Cerebellar nuclear complex (tissue), 1 donor: Measurements from ENCODE around the gene AQP6.
A peak's percentile ranks its signal among the peaks of the same experiment; 100 is the strongest.

Experiments
- DNase-seq, 2 experiments: peaks; one replicate each; lab custom pipeline; 2025; lab: John Stamatoyannopoulos, UW

The AQP6 gene

GRCh38 chr12:50003595-50003994 is 30.8 kb downstream of the AQP6 start:
- DNase-seq, result no peak

DNA sequence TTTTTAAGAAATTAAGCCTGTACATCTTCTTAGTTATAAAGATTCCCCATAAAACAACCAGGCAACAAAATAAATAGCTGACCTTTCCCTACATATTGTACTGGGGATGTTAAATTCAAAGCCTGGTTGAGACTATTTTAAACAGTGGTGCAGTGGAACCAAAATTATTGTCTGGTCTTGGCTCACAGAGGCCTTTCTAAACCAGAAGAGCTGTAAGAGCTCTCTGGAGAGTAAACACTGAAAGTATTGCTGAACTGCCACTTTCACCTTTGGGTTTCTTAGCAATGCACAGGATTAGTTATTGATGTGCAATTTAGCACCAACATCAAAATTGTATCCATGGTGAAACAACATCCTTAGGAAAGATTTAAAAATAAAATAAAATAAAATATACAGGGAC is 31.9 kb downstream of the AQP6 start:
- DNase-seq, result no peak

DNA sequence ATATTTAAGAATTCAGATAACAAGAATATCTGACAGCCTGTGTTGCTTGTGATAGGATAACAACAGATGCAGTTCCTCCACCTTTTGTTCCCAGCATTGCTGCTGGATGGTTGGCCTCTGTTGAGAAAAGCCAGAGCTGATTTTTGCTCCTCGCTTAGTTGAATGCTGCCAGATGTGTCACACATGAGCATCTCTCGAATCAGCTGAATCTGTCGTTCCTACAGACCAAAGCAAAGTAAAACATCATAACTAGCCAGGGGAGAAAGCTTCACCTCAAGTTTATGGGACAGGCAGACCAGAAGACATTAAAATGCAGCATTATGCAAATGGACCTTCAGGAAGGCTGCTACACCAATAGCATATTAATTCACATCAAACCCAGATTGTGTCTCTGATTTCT is 32.4 kb downstream of the AQP6 start:
- DNase-seq, result no peak

DNA sequence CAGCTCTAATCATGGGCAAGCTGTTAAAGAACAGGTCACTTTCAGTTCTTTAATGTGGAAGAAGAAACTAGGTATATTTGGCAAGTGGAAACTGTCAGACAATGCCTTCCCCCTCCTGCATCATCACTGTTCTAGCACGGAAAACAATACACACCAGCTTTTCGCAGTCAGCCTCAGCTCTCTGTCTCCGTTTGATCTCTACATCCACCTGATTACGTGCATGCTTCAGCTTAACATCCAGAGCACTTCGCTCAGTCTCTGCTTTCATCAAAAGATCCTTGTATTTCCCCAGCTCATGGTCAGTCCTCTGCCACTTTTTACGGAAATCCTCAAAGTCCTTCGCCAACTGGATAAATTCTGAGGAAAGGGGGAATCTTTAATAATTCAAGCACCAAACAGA is 33.5 kb downstream of the AQP6 start:
- DNase-seq, result no peak

- DNase-seq, result no peak
These were observed 34.2 kb downstream of the AQP6 start for GRCh38 chr12:50006754-50007442.

- no peak for DNase-seq
These were observed 40.8 kb downstream of the AQP6 start for GRCh38 chr12:50013361-50014147.

- DNase-seq, result no peak
These were observed 41.6 kb downstream of the AQP6 start for GRCh38 chr12:50014342-50014741.

GRCh38 chr12:50016501-50017475 is 44.0 kb downstream of the AQP6 start:
- DNase-seq, result no peak

DNA sequence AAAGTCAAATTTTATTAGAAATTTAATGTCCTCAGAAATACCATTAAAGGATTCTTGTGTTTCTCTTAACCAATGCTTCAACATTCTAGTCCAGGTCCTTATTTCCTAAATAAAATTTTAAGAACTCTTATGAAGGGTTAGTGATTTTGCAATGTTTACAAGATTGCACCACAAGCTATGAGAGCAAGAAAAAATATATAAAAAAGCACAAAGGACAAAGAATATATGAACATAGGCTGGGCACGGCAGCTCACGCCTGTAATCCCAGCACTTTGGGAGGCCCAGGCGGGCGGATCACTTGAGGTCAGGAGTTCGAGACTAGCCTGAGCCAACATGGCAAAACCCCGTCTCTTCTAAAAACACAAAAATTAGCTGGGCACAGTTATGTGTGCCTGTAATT is 44.9 kb downstream of the AQP6 start:
- DNase-seq, result no peak

DNA sequence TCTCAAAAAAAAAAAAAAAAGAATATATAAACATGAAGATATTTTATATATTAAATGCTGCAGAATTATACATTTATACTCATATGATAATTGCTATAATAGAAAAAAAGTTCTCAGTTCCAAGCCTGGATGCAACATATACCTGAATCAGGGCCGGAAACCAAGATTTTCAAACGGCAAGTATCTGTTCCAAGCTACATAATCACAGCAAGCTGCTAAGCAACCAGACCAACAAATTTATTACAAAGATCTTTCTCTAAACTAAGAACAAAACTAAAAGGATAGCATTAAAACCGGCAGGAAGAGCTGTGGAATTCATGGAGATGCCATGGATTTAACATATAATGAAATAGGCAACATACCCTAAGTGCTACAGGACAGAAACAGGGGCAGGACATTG is 45.4 kb downstream of the AQP6 start:
- DNase-seq, result no peak

DNA sequence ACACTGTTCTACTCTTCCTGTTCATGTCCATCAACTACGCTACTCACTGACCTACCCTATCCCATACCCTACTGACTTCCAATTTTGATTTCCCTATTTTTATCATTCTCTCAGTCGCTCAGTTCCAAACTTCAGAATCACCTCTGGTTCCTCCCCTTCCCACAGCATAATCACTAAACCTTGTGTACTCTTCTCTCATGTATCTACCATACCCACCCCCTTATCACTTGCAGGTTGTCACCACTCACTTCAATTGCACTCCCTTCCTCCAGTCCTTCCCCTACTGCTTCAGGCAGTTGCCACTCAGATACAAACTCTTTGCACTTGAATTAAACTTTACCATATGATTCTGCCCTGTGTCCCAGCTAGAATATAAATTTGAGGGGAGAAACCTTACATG is 46.2 kb downstream of the AQP6 start:
- DNase-seq, result no peak

DNA sequence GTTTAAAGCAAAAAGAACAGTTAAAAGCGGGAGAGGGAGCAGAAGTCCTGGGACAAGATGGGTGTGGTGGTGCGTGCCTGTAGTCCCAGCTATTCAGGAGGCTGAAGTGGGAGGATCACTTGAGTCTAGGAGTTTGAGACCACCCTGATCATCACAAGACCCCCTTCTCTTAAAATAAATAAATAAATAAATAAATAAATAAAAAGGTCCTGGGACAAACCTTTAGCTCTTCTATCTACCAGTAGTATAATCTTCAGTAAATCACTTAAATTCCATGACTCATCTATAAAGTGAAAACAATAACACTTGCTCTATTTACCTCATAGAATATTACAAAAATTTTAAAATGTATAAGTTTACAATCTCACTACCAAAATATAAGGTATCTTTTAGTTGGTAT is 46.8 kb downstream of the AQP6 start:
- no peak for DNase-seq

DNA sequence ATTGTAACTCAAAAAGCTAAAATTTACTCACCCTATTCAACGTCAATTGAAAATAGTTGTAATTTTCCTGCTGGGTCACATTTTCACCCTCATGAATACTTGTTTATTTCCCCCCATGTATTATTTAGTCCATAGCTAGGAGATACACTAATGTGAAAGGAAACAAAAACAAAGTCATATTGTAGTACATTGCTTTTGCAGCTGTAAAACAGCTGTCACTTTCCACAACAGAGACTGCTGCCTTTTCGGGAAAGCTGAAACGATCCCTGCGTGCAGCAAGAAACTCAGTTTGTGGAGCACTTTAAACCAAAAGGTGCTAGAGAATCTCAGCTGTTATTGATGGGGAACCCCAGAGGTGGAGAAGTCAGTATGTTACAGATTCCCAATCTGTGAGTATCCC is 48.3 kb downstream of the AQP6 start:
- DNase-seq, result no peak

DNA sequence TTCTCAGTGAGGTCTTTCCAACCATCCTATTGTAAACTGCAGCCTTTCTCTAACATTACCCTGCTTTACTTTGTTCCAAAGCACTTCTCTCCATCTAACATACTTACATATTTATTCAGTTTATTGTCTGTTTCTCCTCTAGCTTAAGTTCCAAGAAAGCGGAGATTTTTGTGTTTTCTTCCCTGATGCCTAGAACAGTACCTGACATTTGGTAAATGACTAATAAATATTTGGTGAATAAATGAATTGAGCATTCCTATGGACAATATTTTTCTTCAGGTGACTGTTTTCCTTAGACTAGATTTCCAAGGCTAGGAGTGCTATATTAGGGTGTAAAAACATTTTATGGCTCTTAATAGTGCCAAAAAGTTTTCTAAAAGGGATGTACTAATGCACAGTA is 50.2 kb downstream of the AQP6 start:
- DNase-seq, result no peak

DNA sequence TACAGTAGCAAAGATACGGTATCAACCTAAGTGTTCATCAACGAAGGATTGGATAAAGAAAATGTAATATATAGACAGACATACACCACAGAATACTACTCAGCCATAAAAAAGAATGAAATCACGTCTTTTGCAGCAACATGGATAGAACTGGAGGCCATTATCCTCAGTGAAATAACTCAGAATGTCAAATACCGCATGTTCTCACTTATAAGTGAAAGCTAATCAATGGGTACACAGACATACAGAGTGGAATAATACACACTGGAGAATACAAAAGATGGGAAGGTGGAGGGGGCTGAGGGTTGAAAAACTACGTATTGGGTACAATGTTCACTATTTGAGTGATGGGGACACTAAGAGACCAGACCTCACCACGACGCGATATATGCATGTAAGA is 51.5 kb downstream of the AQP6 start:
- DNase-seq, result no peak

DNA sequence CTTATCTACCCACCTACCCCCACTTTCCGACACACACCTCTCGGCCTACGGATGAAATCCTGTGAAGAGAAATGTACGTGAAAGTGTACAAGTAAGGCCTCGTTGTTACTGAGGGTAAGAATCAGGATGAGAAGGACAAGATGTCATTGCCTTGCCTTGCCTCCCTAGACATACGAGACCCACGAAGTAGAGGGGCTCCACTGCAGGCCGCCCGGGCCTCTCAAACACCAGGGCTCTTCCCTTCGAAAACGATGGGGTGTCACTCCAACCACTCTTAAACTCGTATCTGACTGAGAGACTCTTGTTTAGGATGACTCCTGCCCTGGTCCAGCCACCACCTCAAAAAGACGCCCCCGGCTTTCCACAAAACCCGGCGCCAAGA is 52.0 kb downstream of the AQP6 start:
- no peak for DNase-seq

DNA sequence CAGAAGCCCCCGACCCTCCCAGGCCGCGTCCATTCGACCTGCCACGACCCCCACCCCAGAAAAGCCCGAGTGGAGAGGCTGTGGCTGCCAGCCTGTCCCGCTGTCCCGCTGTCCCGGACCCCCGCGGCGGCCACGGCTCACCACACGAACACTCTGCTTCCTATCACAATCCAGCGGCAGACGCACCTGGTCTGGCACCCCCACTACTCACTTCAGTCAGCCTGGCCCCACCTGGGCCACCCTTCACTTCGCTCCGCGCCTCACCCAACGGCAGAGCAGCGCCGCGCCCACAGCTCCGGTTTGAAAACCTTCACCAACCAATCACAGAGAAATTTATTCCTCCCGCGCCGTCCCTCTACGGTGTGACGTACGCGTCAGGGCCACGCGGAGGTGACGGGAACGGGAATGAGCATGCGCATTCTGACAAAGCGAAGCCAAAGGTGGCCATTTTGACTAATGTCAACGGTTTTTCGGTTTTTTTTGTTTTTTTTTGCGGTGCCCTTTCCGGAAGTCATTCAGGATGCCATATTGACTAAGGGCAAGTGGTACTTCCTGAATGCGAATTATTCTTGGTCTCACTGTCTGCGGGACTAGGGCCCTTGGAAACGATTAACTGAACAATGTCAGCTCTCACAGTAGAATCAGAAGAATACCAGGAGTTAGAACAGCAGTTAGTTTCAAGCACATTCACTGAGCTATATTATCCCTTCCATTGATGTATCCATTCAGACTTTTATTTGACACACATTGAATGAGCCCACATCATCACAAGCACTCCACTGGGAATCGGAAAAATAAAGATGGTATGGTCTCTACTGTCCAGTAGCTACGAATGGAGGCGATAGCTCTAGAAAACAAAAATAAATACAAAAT is 52.7 kb downstream of the AQP6 start, which contains the start of gene RACGAP1:
Gene RACGAP1, minus strand, starts transcription at position 308 of the 873 bp plus-strand sequence. CDS start 8,779 bp downstream, outside the sequence.
- peak; percentile 87 to 95 for DNase-seq

DNA sequence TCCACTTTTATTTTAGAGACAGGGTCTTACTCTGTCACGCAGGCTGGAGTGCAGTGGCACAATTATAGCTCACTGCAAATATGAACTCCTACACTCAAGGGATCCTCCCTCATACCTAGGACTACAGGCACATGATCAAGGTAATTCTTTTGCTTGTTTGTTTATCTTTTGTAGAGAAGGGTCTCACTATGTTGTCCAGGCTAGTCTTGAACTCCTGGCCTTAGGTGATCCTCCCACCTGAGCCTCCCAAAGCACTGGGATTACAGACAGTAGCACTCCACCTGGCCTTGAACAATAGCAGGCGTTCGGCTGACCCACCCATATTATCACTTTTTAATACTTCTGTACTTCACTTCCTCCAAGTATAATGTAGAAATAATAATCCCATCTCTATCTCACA is 53.9 kb downstream of the AQP6 start:
- no peak for DNase-seq
